A549 (cell line): ENCODE measurements around the gene ACTG1.
A peak's percentile ranks its signal among the peaks of the same experiment; 100 is the strongest.

Experiments
- BHLHE40 ChIP-seq: IDR thresholded peaks from 2 replicates; pipeline ENCODE4 v1.6.1; 2012; ENCODE audit warnings: low read depth, low read length, inconsistent platforms
- CBX8 ChIP-seq: fragments of 200-600 bp; sonication (generic); IDR thresholded peaks from 2 replicates; pipeline ENCODE4 v1.6.1; 2016
- CTCF ChIP-seq: fragments of >200 bp; sonication (Bioruptor Twin); formaldehyde crosslinking; IDR thresholded peaks from 3 replicates; pipeline ENCODE4 v1.5.1; 2016
- EHF ChIP-seq: fragments of 250-450 bp; sonication (Bioruptor Pico); IDR thresholded peaks from 2 replicates; pipeline ENCODE4 v1.5.0; 2020; ENCODE audit warnings: mild to moderate bottlenecking
- FOXS1 ChIP-seq: fragments of 250-450 bp; sonication (Bioruptor Pico); IDR thresholded peaks from 2 replicates; pipeline ENCODE4 v1.5.0; 2020; ENCODE audit warnings: mild to moderate bottlenecking, moderate library complexity
- JUN ChIP-seq, 2 experiments: fragments of >200 bp; sonication (Bioruptor Twin); formaldehyde crosslinking; IDR thresholded peaks; 2 replicates in 1 of 2; 3 replicates in 1 of 2; pipeline ENCODE4 v1.6.1; 2016 to 2017
- MAFK ChIP-seq: fragments of 450-650 bp; IDR thresholded peaks from 2 replicates; pipeline ENCODE4 v1.6.1; 2014; ENCODE audit not compliant: partially characterized antibody
- MAX ChIP-seq: IDR thresholded peaks from 2 replicates; pipeline ENCODE4 v1.6.1; 2012
- MAZ ChIP-seq: fragments of 150-350 bp; IDR thresholded peaks from 2 replicates; pipeline ENCODE4 v1.6.1; 2014; ENCODE audit warnings: antibody characterized with exemption, low read depth, low read length, borderline replicate concordance
- POLR2AphosphoS2 ChIP-seq: conservative IDR thresholded peaks from 2 replicates; pipeline ENCODE4 v1.6.1; 2012; ENCODE audit warnings: low read length, improper control_type of control experiment, inconsistent platforms
- RAD21 ChIP-seq, 2 experiments: fragments of >200 bp in 1 of 2; sonication (Bioruptor Twin) in 1 of 2; formaldehyde crosslinking in 1 of 2; IDR thresholded peaks in 1 of 2; conservative IDR thresholded peaks in 1 of 2; 2 replicates in 1 of 2; 3 replicates in 1 of 2; pipeline ENCODE4 v1.6.1; 2012 to 2018; ENCODE audit warnings: inconsistent platforms in 1 of 2
- RCOR1 ChIP-seq: fragments of 150-350 bp; IDR thresholded peaks from 2 replicates; pipeline ENCODE4 v1.6.1; 2014; ENCODE audit warnings: antibody characterized with exemption, low read length, low read depth
- REST ChIP-seq: fragments of 200-600 bp; sonication (generic); IDR thresholded peaks from 2 replicates; pipeline ENCODE4 v1.6.1; 2016; ENCODE audit warnings: antibody characterized with exemption, mild to moderate bottlenecking, moderate library complexity

GRCh38 chr17:81518785-81519283 lies 6.2 kb upstream of the ACTG1 start:
- TF ChIP-seq POLR2AphosphoS2 = no peak
- no peak for TF ChIP-seq MAFK
- no peak for TF ChIP-seq MAZ
- no peak for TF ChIP-seq FOXS1 (CRISPR knock-in tag)
- TF ChIP-seq CTCF = no peak
- peak; percentile 40 to 68; a peak in 3 of 5 replicates for TF ChIP-seq JUN (IDR thresholded peaks at IDR 0.05)
- TF ChIP-seq RAD21 (conservative IDR thresholded peaks at IDR 0.05 in 1 of 2, IDR thresholded peaks at IDR 0.05 in 1 of 2) = no peak
- TF ChIP-seq EHF (CRISPR knock-in tag) = no peak
- no peak for TF ChIP-seq REST
- TF ChIP-seq CBX8 = no peak
- TF ChIP-seq MAX = peak; percentile 50
- no peak for TF ChIP-seq BHLHE40
- no peak for TF ChIP-seq RCOR1
